ENCODE measurements around the gene LMF1.

The LMF1 gene

DNA sequence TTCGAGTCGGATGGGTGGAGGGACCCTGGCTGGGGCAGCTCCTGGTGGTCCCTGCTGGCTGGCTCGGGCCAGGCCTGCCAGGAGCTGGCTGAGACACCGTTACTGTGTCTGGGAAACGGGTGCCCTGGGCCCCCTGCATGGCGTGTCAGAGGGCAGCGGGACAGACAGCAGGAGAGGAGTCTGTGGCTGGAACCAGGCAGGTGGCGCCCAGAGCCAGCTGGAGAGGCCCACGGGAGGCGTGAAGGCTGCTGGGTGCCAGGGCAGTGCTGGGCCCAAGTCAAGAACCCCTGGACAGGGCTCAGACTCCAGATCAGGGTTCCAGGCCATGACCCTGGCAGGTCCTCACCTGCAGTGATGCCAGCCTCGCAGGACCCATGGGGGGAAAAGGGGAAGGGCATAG lies 27.4 kb upstream of the LMF1 start:
- TF ChIP-seq JUND (IDR thresholded peaks at IDR 0.05; ENCODE audit: low read depth), result no peak
- no peak for DNase-seq (ENCODE audit: low read depth in 1 of 2, low spot score in 1 of 2)
- in situ Hi-C loops (cut with HindIII; ENCODE audit: low pct_unique_long_range_greater_than_20kb, low sequenced_read_pairs), result loop anchor here (25.0 kb wide), 1 partner anchor 286 kb away; the partner anchor contains the start of genes ANTKMT, FBXL16 and METRN

DNA sequence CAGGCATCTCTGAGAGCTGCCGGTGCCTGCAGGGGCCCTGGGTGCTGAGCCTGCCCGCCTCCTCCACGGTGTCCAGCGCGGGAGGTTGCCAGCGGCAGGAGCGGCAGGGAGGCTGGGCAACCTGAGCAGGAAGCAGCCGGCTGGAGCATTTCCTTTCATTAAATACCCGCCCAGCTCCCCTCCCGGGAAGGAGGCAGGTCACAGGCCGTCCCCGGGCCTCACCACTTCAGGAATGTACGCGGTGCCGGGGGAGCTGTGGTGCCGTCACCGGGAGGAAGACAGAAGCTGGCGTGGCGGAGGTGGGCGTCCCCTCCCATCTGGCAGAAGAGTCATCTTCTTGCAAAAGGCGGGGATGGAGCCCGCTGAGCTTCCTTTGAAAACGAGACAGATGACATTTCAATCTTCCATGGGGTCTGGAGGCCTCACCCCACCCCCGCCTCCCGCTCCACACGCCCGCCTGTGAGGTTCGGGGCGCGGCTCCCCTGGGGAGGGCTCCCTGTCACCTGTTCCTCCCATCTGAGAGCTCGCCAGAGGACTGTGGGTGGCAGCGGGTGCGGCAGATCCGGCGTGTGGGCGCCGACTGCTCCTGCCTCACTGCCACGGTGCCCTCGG lies 26.8 kb upstream of the LMF1 start:
- DNase-seq (ENCODE audit: low read depth in 1 of 2, low spot score in 1 of 2), result peak; percentile 52 to 74
- in situ Hi-C loops (cut with HindIII; ENCODE audit: low pct_unique_long_range_greater_than_20kb, low sequenced_read_pairs), result loop anchor here (25.0 kb wide), 1 partner anchor 285 kb away; the partner anchor contains the start of genes ANTKMT, FBXL16 and METRN
- no peak for TF ChIP-seq JUND (IDR thresholded peaks at IDR 0.05; ENCODE audit: low read depth)

DNA sequence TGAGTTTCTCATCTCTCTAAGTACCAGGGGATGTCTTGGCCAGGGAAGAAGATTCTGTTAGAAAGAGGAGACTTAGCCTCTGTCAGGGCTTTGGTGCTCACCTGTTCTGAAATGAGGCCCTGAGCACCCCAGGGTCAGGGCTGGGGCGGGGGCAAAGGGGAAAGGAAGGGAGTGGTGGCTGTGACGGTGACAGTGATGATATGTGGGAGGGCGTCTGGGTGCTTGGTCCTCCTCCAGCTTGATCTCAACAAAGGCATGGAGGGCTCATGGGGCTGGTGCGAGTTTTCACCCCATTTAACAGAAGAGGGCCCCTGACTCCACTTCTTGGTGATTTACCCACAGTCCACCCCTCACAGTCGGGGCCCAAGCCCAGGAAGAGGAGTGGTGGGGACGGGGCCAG lies 25.9 kb upstream of the LMF1 start:
- no peak for TF ChIP-seq JUND (IDR thresholded peaks at IDR 0.05; ENCODE audit: low read depth)
- in situ Hi-C loops (cut with HindIII; ENCODE audit: low pct_unique_long_range_greater_than_20kb, low sequenced_read_pairs), result loop anchor here (25.0 kb wide), 1 partner anchor 284 kb away; the partner anchor contains the start of genes ANTKMT, FBXL16 and METRN
- no peak for DNase-seq (ENCODE audit: low read depth in 1 of 2, low spot score in 1 of 2)

DNA sequence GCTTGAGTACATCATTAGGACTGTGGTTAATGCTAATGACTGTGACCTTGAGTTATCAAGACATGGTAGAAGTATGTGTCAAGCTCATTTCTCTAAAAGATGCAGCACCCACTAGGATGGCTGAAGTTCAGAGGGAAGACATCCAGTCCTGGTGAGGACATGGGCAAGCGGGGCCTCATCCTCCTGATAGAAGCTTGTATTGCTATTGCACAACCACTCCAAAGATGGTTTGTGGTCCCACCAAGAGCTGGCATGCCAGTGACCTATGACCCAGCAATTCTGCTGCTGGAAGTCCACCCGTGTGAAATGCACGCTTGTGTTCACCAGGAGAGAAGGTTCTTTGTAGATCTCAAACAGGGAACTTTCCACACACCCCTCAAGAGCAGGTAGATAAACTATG lies 25.0 kb upstream of the LMF1 start:
- in situ Hi-C loops (cut with HindIII; ENCODE audit: low pct_unique_long_range_greater_than_20kb, low sequenced_read_pairs), result loop anchor here (25.0 kb wide), 1 partner anchor 283 kb away; the partner anchor contains the start of genes ANTKMT, FBXL16 and METRN
- TF ChIP-seq JUND (IDR thresholded peaks at IDR 0.05; ENCODE audit: low read depth), result no peak
- no peak for DNase-seq (ENCODE audit: low read depth in 1 of 2, low spot score in 1 of 2)

DNA sequence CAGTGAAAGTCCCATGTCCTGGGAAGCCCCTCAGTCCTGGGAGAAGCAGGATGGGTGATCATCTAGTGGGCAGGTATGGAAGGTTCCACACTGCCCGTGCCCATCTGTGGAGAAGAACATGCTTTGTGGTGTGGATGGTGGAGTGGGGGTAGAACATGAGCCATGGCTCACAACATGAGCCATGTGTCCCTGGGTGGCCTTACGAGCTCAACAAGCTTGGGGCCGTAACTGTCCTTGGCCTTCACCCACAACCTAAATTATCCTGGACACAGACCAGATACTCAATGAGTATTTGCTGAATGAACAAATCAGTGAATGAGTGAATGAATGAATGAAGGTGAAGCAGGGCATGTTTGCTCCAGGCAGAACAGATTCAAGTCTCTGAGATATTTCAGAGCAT lies 24.3 kb upstream of the LMF1 start:
- TF ChIP-seq JUND (IDR thresholded peaks at IDR 0.05; ENCODE audit: low read depth), result no peak
- DNase-seq (ENCODE audit: low read depth in 1 of 2, low spot score in 1 of 2), result peak in 1 of 2 experiments; percentile 61
- in situ Hi-C loops (cut with HindIII; ENCODE audit: low pct_unique_long_range_greater_than_20kb, low sequenced_read_pairs), result loop anchor here (25.0 kb wide), 1 partner anchor 283 kb away; the partner anchor contains the start of genes ANTKMT, FBXL16 and METRN

DNA sequence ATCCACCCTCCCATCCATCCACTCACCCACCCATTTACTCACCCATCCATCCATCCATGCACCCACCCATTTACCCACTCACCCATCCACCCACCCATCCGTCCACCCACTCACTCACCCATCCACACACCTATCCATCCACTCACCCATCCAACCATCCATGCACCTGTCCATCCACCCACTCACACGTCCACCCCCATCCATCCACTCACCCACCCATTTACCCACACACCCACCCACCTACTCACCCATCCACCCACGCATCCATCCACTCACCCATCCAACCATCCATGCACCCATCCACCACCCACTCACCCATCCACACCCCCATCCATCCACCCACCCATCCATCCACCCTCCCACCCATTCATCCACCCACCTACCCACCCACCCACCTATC lies 22.9 kb upstream of the LMF1 start:
- no peak for TF ChIP-seq JUND (IDR thresholded peaks at IDR 0.05; ENCODE audit: low read depth)
- in situ Hi-C loops (cut with HindIII; ENCODE audit: low pct_unique_long_range_greater_than_20kb, low sequenced_read_pairs), result loop anchor here (25.0 kb wide), 1 partner anchor 281 kb away; the partner anchor contains the start of genes ANTKMT, FBXL16 and METRN
- no peak for DNase-seq (ENCODE audit: low read depth in 1 of 2, low spot score in 1 of 2)

DNA sequence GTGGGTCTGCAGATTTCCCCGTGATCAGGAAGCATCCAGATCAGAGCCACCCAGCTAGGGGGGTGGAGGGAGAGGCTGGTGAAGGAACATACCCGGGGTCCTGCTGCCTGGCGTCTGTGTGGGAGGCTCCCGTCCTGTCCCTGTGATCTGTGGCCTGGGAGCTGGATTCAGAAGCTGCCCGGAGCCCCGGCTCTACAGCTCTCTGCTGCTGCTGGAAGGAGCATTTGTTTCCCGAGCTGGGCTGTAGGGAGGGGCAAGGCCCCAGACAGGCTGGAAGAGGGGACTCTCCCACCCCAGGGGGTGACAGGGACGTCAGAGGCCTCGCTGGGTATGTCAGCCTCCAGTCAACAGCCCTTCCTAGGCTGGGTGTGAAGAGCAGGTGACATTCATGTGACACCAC lies 21.0 kb upstream of the LMF1 start:
- no peak for TF ChIP-seq JUND (IDR thresholded peaks at IDR 0.05; ENCODE audit: low read depth)
- in situ Hi-C loops (cut with HindIII; ENCODE audit: low pct_unique_long_range_greater_than_20kb, low sequenced_read_pairs), result loop anchor here (25.0 kb wide), 1 partner anchor 279 kb away; the partner anchor contains the start of genes ANTKMT, FBXL16 and METRN
- no peak for DNase-seq (ENCODE audit: low read depth in 1 of 2, low spot score in 1 of 2)

DNA sequence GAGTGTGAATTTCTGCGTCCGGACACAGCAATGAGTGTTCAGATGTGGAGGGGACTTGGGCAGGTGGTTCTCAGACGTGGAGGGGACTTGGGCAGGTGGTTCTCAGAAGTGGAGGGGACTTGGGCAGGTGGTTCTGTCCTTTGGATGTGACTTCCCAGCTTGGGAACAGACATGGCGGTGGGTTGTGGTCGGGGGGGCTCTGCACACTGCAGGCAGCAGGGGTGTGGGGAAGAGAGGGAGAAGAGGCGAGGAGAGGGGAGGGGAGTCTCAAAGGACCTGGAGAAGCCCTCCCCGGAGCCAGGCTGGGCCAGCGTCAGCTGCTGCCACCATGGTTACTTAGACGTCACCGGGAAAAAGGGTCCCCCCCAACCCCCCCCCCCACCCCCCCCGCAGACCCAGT lies 20.6 kb upstream of the LMF1 start:
- in situ Hi-C loops (cut with HindIII; ENCODE audit: low pct_unique_long_range_greater_than_20kb, low sequenced_read_pairs), result loop anchor here (25.0 kb wide), 1 partner anchor 279 kb away; the partner anchor contains the start of genes ANTKMT, FBXL16 and METRN
- no peak for TF ChIP-seq JUND (IDR thresholded peaks at IDR 0.05; ENCODE audit: low read depth)
- no peak for DNase-seq (ENCODE audit: low read depth in 1 of 2, low spot score in 1 of 2)

DNA sequence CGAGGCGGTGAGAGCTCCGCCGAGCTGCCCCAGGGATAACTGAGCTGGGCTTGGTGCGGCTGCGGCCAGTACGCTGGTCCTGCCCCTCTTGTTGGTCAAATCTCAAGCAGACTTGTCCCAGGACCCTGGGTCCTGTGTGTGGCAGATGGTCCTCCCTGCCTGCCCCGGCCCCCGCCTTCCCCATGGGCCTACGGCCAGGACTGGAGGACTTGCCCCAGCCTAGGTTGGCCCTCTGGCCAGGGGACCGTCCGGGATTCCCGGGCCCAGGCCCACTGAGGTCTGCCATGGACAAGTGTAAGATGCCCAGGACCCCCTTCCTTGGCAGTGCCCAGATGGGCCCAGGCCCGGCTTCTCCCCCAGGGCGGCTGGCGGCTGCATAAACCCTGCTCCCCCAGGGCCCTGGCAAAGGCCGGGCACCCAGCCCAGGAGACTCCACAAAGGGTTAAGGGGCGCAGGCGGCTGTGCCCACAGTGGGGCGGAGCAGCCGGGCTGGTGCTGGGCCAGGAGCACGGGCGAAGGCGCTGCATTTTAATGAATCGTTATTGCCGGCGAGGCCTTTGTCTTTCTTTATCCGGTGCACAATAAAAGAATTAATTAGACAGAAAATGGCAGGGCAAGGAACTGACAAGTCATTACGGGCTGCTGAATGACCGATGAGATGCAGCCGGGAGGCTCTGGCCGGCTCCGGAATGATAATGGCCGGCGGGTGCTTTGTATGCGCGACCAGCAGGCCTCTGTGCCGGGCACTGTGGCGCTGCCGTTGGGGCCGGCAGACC lies 19.9 kb upstream of the LMF1 start:
- no peak for DNase-seq (ENCODE audit: low read depth in 1 of 2, low spot score in 1 of 2)
- in situ Hi-C loops (cut with HindIII; ENCODE audit: low pct_unique_long_range_greater_than_20kb, low sequenced_read_pairs), result loop anchor here (25.0 kb wide), 1 partner anchor 278 kb away; the partner anchor contains the start of genes ANTKMT, FBXL16 and METRN
- no peak for TF ChIP-seq JUND (IDR thresholded peaks at IDR 0.05; ENCODE audit: low read depth)

DNA sequence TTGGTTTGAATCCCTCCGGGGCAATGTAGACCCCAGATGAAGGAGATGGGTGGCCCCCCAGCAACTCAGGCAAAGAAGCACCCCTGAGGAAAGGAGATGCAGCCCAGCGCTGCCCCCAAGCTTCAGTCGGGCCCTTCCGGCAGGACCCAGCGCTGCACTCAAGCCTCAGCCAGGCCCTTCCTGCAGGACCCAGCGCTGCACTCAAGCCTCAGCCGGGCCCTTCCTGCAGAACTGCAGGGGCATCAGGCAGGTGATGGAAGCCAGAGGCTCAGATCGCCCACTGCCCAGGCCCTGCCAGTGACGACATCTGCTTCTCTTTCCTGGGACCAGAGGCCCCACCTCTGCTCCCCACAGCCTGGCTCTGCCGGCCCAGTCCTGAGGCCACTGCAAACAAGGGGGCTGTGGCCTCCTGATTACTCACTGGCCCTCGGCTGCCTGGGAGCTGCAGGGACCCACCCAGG lies 18.6 kb upstream of the LMF1 start:
- no peak for TF ChIP-seq JUND (IDR thresholded peaks at IDR 0.05; ENCODE audit: low read depth)
- in situ Hi-C loops (cut with HindIII; ENCODE audit: low pct_unique_long_range_greater_than_20kb, low sequenced_read_pairs), result loop anchor here (25.0 kb wide), 1 partner anchor 277 kb away; the partner anchor contains the start of genes ANTKMT, FBXL16 and METRN

DNA sequence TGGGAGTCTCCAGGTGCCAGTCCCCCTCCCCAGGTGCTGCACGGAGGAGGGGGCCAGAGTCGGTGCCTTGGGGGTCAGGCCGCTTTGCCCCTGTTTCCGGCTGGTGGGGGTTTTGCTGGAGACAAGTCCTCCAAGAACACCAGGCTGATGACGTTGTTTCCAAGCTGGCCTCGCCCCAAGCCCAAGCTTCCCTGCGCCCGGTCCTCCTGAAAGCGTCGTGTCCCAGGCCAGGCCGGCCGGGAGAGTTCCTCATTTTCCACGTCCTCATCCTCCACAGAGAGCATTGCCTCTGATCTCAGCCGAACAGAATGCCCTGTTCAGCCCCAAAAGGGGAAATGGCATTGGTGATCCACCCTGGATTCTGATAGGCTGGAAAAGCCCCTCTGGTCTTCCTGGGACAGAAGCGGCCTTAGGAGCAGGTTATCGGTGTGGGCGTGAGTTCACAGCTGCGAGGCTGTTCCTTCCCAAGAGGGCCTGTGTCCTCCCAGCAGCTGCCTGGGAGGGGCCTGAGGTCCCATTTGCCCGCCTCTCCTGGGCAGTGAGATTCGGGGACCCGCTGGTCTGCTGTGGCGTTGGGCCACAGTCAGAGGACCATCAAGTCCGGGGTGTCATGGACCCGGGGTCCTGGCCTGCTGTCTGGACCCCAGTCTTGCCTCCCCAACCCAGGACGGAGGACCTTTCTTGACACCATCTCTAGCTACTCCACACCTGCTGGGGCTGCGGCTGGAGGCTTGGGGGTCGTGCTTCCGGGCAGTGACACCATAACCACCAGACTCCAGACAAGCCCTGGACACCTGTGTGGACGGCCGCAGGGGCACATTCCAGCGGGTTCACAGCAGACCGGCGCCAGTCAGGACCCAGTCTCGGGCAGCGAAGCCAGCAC lies 17.9 kb upstream of the LMF1 start:
- TF ChIP-seq JUND (IDR thresholded peaks at IDR 0.05; ENCODE audit: low read depth), result no peak
- in situ Hi-C loops (cut with HindIII; ENCODE audit: low pct_unique_long_range_greater_than_20kb, low sequenced_read_pairs), result loop anchor here (25.0 kb wide), 1 partner anchor 276 kb away; the partner anchor contains the start of genes ANTKMT, FBXL16 and METRN
- no peak for DNase-seq (ENCODE audit: low read depth in 1 of 2, low spot score in 1 of 2)

More for the DNA sequence above, 18.6 kb upstream of the LMF1 start:
- DNase-seq (ENCODE audit: low read depth in 1 of 2, low spot score in 1 of 2), result no peak

Data from T47D (cell line).